ENCODE results near the gene FXYD6. TPM values are rescaled to one million over a fixed set of nuclear protein-coding genes. Genes with fewer than 3 reads are reported as not detected.

FXYD6 gene
- polyA plus RNA-seq, 1 experiment: 21.4 TPM

- CTCF ChIA-PET: no interaction called here
Observed at GRCh38 chr11:117870103-117870952, 6.1 kb downstream of the FXYD6 start.

GRCh38 chr11:117869604-117870003 lies 6.9 kb downstream of the FXYD6 start:
- no peak overlapping the region for H3K27ac ChIP-seq (ENCODE audit: low read depth, low read length)

More at GRCh38 chr11:117870103-117870952, 6.1 kb downstream of the FXYD6 start:
- H3K4me3 ChIP-seq (ENCODE audit: low read depth, low read length): no peak overlapping the region
- no peaks in the 10 kb centered on the region; the same call in 1 of the 2 replicates for H3K9me3 ChIP-seq (ENCODE audit: control insufficient read depth, insufficient read depth, low read length)
- POLR2A ChIA-PET: no interaction called here
- peaks cover 38% of the 10 kb centered on the region for H3K27me3 ChIP-seq (ENCODE audit: control insufficient read depth, insufficient read depth, low read length)
- no peak for DNase-seq (ENCODE audit: low read depth, low spot score)
- no peak for TF ChIP-seq CTCF (IDR thresholded peaks at IDR 0.05; ENCODE audit: low read depth, low read length)
- H3K27ac ChIP-seq (ENCODE audit: low read depth, low read length): no peak overlapping the region

GRCh38 chr11:117868815-117869561 lies 7.5 kb downstream of the FXYD6 start:
- no peak for TF ChIP-seq CTCF (IDR thresholded peaks at IDR 0.05; ENCODE audit: low read depth, low read length)
- ChIA-PET CTCF (no interaction called here), POLR2A (no interaction called here)
- Histone ChIP-seq H3K27me3 (ENCODE audit: control insufficient read depth, insufficient read depth, low read length) (peaks cover 28% of the 10 kb centered on the region), H3K27ac (ENCODE audit: low read depth, low read length) (no peak overlapping the region), H3K4me3 (ENCODE audit: low read depth, low read length) (no peak overlapping the region), H3K9me3 (ENCODE audit: control insufficient read depth, insufficient read depth, low read length) (no peaks in the 10 kb centered on the region; the same call in 1 of the 2 replicates)
- DNase-seq (ENCODE audit: low read depth, low spot score): no peak

More at GRCh38 chr11:117869604-117870003, 6.9 kb downstream of the FXYD6 start:
- Histone ChIP-seq H3K4me3 (ENCODE audit: low read depth, low read length) (no peak overlapping the region), H3K27me3 (ENCODE audit: control insufficient read depth, insufficient read depth, low read length) (peaks cover 32% of the 10 kb centered on the region), H3K9me3 (ENCODE audit: control insufficient read depth, insufficient read depth, low read length) (no peaks in the 10 kb centered on the region; the same call in 1 of the 2 replicates)
- ChIA-PET POLR2A (no interaction called here), CTCF (no interaction called here)
- TF ChIP-seq CTCF (IDR thresholded peaks at IDR 0.05; ENCODE audit: low read depth, low read length): no peak
- DNase-seq (ENCODE audit: low read depth, low spot score): no peak

- peaks cover 22% of the 10 kb centered on the region for H3K27me3 ChIP-seq (ENCODE audit: control insufficient read depth, insufficient read depth, low read length)
- no peak overlapping the region for H3K27ac ChIP-seq (ENCODE audit: low read depth, low read length)
- TF ChIP-seq CTCF (IDR thresholded peaks at IDR 0.05; ENCODE audit: low read depth, low read length): no peak
- no peak for DNase-seq (ENCODE audit: low read depth, low spot score)
- no peaks in the 10 kb centered on the region; the same call in 1 of the 2 replicates for H3K9me3 ChIP-seq (ENCODE audit: control insufficient read depth, insufficient read depth, low read length)
- POLR2A ChIA-PET: no interaction called here
- CTCF ChIA-PET: interaction anchor here (1.7 kb wide), 1 partner anchor 24 kb away, joined by 4 read pairs; no protein-coding TSS in a partner anchor
- no peak overlapping the region for H3K4me3 ChIP-seq (ENCODE audit: low read depth, low read length)
Observed at GRCh38 chr11:117868088-117868487, 8.4 kb downstream of the FXYD6 start.
